Loucy (cell line): Measurements from ENCODE around the gene KRT3.

Experiments
- EZH2phosphoT487 ChIP-seq: fragments of 200-600 bp; IDR thresholded peaks from 2 replicates; pipeline ENCODE4 v1.6.1; 2018; ENCODE audit warnings: antibody characterized with exemption, mild to moderate bottlenecking, moderate library complexity, borderline replicate concordance
- TF ChIP-seq, protein P1 (sequence below): fragments of 200-600 bp; sonication (generic); conservative IDR thresholded peaks from 2 replicates; pipeline ENCODE4 v1.5.1; 2014; ENCODE audit warnings: mild to moderate bottlenecking, antibody characterized with exemption, low read length

DNA sequence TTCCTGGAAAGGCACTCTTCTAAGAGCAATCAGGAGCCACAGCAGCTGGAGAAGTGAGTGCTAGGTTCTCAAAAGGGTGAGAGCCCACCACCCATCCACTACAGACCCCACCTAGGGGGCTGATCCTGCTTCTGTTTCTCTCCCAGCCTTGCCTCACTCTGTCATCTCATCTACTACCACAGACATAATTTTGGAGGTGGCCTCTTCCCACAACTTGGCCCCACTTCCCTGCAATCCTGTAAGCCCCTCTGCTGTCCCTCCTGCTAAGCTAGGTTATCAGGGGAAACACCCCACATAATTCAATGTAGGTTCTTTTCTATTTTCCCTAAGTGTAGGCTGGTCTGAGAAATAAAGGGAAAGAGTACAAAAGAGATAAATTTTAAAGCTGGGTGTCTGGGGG is 35.3 kb downstream of the KRT3 start:
- TF ChIP-seq, protein P1, sequence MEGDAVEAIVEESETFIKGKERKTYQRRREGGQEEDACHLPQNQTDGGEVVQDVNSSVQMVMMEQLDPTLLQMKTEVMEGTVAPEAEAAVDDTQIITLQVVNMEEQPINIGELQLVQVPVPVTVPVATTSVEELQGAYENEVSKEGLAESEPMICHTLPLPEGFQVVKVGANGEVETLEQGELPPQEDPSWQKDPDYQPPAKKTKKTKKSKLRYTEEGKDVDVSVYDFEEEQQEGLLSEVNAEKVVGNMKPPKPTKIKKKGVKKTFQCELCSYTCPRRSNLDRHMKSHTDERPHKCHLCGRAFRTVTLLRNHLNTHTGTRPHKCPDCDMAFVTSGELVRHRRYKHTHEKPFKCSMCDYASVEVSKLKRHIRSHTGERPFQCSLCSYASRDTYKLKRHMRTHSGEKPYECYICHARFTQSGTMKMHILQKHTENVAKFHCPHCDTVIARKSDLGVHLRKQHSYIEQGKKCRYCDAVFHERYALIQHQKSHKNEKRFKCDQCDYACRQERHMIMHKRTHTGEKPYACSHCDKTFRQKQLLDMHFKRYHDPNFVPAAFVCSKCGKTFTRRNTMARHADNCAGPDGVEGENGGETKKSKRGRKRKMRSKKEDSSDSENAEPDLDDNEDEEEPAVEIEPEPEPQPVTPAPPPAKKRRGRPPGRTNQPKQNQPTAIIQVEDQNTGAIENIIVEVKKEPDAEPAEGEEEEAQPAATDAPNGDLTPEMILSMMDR, result no peak
- TF ChIP-seq EZH2phosphoT487, result no peak
